ENCODE data around the gene ZGPAT.
"Not testable (repeated sequence)": the region's sequence is repeated elsewhere in the genome, so short reads cannot be mapped to it uniquely, and the experiment has no call there.

The ZGPAT gene, protein sequence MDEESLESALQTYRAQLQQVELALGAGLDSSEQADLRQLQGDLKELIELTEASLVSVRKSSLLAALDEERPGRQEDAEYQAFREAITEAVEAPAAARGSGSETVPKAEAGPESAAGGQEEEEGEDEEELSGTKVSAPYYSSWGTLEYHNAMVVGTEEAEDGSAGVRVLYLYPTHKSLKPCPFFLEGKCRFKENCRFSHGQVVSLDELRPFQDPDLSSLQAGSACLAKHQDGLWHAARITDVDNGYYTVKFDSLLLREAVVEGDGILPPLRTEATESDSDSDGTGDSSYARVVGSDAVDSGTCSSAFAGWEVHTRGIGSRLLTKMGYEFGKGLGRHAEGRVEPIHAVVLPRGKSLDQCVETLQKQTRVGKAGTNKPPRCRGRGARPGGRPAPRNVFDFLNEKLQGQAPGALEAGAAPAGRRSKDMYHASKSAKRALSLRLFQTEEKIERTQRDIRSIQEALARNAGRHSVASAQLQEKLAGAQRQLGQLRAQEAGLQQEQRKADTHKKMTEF

DNA sequence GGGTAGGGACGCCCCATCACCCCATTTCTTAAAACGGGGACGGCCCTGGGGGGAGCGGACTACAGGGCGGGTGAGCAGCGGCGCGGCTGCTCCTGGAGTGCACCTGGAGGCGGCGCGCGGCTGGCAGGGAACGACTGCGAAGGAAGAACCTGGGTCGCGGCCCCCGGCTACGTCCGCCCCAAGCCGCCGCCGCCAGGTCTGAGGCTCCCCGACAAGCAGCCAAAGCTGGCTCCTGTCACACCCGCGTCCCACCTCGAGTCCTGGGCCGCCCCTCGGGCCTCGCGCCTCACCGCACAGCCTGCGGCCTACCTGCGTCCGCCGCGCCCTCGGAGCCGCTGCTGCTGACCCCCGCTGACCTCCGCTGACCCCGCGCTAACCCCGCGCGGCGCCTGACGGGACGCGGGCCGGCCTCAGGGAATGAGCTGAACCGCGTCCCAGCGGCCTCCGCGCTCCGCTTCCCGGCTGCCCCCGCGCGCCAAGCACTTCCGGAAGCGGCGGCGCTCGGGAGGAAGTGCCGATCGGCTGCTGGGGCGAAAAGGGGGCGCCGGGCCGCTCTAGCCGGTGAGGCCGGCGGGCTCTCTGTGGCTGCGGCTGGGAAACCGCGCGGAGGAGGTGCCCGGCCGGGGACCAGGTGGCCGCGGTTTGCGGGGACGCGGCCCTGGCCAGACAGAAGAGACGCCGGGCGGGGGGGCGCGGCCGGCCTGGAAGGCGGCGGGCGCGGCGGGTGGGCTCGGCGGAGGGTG is at the start of gene ZGPAT, which contains the start of gene ARFRP1:
Gene ZGPAT, plus strand, starts transcription at position 482 of the 743 bp plus-strand sequence. CDS start 542 bp downstream, outside the sequence.
Gene ARFRP1, minus strand, starts transcription at position 419 of the 743 bp plus-strand sequence. CDS start 885 bp downstream, outside the sequence.
- DNase-seq = peak; percentile 83

DNA sequence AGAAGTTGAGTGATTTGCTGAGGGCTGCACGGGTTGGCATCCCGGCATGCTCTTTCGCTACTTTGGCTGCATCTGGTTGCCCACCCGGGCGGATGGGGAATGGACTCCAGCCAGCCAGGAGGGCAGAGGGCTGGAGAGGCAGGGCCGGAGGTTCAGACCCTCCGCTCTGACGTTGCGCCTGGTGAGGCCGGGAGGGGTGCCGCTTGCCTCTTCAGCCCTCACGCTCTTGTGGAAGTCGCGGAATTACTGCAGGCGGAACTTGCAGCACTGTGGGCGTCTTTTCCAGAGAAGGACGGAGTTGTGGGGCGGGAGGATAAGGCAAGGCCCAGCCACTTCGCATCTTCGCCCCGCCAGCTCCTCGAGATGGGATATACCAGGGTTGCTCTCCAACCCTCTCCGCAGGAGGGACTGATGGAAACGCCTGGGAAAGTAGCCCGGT is 49.1 kb upstream of the ZGPAT start:
- no peak for DNase-seq

DNA sequence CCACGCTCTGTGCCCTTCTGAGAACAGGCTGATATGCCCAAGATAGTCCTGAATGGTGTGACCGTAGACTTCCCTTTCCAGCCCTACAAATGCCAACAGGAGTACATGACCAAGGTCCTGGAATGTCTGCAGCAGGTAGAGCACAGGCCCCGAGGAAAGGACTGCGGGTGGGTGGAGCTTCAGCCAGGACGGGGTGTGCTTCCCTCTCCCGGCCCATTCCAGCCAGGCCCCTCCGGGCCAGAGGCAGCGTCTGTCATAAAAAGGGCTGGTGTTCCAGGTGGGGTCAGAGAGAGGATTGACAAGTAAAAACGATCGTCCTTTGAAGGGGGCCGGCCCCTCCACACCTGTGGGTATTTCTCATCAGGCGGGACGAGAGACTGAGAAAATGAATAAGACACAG is 48.5 kb upstream of the ZGPAT start:
- DNase-seq = no peak

DNA sequence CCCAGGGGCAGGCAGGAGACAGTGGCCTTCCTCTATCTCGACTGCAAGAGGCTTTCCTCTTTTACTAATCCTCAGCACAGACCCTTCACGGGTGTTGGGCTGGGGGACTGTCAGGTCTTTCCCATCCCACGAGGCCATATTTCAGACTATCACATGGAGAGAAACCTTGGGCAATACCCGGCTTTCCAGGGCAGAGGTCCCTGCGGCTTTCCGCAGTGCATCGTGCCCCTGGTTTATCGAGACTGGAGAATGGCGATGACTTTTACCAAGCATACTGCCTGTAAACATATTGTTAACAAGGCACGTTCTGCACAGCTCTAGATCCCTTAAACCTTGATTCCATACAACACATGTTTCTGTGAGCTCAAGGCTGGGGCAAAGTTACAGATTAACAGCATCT is 47.7 kb upstream of the ZGPAT start:
- DNase-seq = not testable (repeated sequence)

DNA sequence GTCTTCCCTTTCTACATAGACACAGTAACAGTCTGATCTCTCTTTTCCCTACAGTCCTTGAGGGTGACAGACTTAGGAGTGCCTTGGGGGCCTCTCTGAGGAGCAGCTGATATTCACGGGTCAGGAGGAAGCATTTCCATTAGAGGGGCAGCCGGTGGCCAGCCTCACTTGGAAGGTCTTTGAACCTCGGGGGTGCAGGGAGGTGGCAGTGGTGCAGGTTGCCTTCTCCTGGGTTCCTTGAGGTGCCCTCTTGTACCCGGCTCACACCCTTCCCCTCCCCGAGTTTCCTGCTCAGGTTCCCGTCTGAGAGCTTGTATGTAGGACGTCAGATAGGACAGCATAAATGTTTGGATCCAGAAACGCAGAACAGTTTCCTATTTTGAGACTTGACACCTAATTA is 47.2 kb upstream of the ZGPAT start:
- no peak for DNase-seq

DNA sequence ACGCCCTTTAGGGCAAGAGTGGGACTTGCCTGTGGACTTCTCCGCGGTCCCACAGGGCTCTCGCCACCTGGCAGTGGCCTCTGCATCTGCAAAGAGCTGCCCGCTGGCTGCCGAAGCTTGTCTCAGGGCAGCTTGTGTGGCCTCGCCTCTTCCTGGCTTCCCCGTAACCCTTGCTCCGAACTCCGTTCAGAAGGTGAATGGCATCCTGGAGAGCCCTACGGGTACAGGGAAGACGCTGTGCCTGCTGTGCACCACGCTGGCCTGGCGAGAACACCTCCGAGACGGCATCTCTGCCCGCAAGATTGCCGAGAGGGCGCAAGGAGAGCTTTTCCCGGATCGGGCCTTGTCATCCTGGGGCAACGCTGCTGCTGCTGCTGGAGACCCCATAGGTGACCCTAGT is 46.7 kb upstream of the ZGPAT start:
- no peak for DNase-seq

DNA sequence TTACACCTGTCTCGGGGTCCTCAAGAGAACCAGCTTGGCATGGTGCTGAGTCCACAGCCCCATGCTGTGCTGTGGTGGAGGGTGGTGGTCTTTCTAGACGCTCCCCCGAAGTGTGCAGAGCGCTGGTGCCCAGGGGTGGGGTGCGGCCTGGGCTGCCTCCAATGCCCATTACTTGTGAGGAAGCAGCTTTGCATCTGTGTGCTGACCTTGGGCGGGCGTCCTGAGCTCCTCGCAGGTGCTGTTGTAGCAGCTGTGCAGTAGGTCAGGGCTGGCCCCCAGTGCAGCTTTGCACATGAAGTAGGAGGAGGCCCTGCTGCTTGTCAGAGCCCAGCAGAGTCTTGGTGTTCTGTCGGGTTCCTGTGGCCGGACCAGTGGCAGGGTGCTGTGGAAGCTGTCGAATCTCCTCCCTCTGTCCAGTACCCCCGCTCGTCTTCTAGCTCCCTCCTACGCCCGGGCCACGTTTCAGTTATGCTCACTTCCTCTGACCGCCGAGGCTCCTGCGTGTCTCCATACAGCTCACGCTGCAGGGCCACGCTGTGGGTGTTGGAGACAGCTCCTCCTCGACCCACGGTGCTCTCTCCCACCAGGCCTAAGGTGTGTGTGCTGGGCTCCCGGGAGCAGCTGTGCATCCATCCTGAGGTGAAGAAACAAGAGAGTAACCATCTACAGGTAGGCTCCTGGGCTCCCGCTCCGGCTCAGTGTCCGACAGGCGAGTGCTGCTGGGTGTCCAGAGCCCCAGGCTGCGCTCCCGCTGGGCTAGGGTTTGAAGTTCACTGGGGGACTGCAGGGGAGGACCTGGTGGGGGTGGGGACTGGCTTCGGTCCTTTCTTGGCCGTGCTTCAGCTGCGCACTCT is 45.7 kb upstream of the ZGPAT start:
- no peak for DNase-seq

DNA sequence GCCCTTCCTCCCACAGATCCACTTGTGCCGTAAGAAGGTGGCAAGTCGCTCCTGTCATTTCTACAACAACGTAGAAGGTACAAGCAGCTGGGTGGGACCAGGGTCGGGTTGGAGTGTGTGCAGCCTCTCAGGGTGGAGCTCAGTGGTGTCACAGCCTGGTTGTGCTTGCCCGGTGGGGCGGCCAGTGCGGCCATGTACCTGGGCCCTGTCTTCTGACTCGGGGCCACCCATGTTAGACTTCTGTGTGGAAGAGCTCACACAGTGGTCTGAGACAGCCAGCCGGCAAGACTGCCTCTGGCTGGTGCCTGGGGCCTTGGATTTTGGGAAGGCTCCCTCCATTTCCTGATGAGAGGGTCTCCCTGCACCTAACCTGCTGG is 45.0 kb upstream of the ZGPAT start:
- DNase-seq = no peak

DNA sequence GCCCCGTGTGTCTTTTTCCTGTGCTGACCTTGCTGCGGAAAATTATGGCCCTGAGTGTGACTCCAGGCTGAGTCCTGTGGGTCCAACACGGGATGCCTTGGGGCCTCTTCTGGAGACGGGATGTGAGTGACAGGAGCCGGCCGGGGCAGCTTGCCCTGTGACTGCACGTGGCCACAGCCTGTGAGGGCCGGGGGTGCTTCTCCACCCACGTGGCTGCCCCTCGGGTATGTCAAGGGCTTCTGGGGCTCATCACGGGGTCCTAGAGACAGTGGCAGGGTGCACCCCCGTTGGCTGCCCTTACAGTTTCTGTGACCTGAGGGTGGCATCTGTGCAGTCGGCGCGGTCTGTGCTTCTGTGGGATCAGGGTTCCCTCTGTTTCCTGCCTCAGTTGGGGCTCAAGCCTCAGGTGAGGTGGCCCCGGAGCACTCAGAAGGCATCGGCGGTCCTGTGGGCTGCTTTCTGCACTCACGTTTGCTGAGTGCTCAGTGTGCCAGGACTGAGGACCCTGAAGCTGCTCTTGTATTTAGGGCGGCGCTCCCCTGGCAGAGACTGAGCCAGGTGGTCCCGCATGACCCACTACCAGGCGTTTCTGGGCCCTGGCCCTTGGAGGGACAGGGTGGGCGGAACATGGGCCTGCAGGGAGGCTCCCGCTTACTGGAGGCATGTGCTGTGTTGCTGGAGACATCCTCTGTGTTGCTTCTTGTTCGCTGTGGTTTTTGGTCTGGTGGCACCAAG is 44.3 kb upstream of the ZGPAT start:
- DNase-seq = no peak

DNA sequence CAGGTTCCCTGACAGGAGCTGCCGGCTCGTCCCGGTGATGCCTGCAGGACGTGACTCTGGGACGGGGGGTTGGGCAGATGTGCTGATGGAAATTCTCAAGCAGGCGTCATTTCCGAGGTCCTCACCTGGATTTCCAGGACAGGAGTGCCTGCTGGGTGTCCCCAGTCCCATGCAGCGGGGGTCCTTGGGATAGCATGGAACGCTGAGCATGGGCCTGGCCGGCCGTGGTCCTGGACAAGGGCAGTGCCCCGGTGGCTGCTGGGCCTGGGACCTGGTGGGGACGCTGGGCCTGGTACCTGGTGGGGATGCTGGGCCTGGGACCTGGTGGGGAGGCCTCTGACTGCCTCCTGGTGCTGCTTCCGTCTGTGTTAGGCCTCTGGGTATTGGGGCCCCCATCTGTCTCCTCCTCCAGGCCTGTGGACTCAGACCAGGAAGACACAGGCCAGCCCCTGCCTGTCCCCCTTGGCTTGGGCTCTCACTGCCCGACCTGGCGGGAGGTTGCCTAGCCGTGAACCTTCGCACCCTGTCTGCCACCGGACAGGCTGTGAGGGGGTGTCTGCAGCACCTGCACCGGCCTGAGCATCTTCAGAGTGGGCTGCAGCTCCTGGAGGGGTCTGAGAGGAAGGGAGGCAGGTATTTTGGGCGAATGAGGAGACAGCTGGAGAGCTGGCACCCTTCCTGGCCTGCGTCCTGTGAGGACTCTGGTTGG is 43.5 kb upstream of the ZGPAT start:
- DNase-seq = no peak

DNA sequence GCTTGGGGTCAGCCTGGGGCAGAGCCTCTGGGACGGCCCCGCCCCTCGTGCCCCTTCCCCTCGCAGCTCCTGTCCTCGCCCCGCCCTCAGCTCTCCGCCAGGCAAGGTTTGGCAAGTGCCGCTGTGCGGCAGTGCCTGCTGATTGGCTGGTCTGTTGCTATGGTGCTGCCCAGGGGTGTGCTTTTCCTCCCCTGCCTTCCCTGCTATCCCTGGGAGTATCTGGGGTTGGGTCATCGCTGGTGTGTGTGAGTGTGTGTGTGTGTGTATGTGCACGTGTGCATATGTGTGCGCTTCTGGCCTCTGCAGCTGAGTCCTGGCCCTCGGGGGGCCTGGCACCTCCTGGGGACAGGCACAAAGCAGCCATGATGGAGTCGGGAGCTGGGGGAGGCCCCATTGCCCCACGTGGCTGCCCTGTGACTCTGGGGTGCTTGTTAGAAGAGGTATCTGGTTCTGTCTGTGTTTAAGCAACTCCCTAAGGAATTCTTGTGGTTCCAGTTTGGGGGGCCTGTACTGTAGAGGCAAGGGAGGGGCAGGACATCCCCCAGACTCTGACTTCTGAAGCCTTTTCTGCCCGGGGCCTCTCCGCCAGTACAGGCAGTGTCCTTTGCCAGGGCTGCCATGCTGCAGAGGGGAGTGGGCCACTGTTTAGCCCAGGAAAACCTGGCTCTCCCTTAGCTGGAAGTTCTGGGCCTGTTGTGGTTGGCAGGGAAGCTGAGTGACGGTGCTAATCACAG is 42.8 kb upstream of the ZGPAT start:
- DNase-seq = no peak

DNA sequence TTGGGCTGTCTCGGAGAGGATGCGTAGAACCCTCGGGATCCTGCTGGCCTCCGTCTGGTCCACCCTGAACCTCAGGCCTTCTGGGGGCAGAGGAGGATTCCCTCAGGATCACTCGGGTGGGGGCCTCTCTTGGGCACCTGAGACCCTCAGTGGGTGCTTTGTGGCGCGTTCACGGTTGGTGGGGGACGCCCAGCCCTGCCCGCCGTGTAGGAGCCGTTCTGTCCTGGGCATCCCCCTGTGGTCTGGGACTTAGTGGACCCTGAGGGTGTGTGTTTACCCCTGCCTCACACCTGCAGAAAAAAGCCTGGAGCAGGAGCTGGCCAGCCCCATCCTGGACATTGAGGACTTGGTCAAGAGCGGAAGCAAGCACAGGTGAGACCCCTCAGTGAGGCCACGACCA is 42.1 kb upstream of the ZGPAT start:
- no peak for DNase-seq

DNA sequence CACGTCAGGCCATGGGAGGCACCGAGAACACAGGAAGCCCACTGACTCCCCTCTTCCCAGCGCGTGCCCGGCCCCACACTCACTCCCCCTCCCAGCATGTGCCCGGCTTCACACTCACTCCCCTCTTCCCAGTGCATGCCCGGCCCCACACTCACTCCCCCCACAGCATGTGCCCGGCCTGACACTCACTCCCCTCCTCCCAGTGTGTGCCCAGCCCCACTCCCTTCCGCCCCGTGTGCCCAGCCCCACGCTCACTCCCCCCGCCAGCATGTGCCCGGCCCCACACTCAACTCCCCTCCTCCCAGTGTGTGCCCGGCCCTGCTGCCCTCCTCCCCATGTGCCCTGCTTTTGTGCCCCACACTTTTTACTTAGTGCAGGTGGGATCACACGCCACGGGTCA is 40.0 kb upstream of the ZGPAT start:
- DNase-seq = no peak

DNA sequence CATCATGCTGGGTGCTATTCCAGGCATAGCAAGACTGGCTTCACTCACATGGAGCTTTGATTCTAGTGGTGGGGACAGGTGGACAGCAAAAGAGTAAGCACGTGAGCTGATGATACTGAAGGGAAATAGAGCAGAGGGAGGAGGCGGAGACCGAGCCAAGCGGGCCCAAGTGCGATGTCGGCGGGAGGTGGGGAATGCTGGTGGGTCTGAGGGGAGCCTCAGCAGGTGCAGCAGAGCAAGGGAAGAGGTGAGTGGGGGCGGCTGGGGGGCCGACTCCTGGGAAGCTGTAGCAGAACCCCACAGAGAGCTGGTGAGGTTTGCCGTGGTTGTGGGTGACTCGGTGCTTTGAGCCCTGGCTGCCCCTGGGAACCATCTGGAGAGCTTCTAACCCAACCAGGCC is 39.5 kb upstream of the ZGPAT start:
- no peak for DNase-seq

DNA sequence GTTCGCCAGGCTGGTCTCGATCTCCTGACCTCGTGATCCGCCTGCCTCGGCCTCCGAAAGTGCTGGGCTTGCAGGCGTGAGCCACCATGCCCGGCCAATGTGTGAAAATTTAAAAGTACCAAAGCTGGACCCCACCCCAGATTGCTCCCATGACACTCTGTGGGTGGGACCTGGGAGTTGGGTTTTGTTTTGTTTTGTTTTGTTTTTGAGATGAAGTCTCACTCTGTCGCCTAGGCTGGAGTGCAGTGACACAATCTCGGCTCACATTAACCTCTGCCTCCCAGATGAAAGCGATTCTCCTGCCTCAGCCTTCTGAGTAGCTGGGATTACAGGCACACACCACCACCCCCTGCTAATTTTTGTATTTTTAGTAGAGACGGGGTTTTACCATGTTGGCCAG is 36.1 kb upstream of the ZGPAT start:
- not testable (repeated sequence) for DNase-seq

DNA sequence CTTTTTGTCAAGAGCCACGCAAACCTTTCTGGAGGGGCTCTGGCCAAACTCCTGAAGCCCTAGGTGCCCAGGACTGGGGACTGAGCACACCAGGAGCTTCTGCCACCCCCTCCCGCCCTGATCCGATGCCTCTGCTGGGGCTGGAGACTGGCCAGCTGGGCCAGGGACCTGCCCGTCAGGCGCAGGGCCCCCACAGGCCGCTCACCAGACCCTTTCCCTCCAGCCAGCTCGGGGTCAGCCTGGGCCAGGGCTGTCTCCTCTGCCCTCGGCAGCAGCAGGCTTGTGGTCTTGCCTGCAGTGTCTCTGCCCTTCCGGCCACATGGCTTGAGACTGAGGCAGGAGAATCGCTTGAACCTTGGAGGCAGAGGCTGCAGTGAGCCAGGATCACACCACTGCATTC is 35.2 kb upstream of the ZGPAT start:
- DNase-seq = no peak

DNA sequence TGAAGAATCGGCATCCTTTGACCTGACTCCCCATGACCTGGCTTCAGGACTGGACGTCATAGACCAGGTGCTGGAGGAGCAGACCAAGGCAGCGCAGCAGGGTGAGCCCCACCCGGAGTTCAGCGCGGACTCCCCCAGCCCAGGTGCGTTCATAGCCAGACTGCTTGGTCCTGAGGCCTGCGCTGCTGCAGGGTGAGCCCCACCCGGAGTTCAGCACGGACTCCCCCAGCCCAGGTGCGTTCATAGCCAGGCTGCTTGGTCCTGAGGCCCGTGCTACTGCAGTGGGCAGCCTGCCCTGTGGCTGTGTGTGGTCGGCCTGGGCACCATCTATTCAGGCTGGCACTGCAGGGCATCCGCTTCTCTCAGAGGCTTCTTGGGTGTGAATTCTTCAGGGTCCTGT is 33.9 kb upstream of the ZGPAT start:
- DNase-seq = no peak

DNA sequence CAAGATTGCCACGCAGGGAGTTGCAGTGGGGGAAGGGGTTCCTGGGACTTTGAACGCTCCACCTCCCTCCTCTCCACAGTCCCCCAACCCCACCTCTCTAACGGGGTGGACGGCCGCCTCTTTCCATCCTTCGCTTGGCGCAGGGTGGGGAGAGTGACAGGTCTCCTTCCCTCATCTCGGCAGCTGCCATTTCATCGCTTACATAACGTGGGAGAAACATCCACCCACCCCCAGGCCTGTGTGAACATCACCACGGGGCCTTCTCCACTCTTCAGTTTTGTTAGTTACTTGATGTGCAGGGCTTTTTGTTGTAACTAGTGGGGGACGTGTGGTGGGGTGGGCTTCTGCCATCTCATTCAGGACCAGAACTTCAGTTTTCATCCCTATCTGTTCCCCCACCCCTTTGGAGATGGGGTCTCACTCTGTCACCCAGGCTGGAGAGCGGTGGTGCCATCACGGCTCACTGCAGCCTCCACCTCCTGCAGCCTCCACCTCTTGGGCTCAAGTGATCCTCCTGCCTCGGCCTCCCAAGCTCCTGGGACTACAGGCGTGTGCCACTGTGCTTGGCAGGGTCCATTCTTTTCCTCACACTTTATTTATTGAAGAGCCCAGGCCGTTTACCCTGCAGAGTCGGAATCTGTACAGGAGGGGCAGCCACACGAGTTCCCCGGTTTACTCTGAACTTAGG is 32.0 kb upstream of the ZGPAT start:
- no peak for DNase-seq

DNA sequence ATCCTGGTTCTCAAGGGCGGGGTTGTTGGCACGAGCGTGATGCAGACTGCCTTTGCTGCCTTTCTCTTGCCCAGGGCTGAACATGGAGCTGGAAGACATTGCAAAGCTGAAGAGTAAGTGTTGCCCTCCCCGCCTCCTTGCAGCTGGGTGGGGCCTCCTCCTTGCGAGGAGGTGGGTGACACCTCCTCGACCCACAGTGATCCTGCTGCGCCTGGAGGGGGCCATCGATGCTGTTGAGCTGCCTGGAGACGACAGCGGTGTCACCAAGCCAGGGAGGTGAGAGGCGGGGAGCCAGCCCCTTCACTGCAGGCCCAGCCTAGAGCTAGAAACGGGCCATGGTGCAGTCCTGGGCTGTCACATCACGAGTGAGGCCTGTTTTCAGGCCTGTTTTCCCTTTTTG is 29.8 kb upstream of the ZGPAT start:
- no peak for DNase-seq

All from activated T-cell treated with anti-CD3 and anti-CD28 coated beads for 4 hours (primary cell).